Measurements from ENCODE around the gene ZFYVE28.

- TF ChIP-seq, protein P1, sequence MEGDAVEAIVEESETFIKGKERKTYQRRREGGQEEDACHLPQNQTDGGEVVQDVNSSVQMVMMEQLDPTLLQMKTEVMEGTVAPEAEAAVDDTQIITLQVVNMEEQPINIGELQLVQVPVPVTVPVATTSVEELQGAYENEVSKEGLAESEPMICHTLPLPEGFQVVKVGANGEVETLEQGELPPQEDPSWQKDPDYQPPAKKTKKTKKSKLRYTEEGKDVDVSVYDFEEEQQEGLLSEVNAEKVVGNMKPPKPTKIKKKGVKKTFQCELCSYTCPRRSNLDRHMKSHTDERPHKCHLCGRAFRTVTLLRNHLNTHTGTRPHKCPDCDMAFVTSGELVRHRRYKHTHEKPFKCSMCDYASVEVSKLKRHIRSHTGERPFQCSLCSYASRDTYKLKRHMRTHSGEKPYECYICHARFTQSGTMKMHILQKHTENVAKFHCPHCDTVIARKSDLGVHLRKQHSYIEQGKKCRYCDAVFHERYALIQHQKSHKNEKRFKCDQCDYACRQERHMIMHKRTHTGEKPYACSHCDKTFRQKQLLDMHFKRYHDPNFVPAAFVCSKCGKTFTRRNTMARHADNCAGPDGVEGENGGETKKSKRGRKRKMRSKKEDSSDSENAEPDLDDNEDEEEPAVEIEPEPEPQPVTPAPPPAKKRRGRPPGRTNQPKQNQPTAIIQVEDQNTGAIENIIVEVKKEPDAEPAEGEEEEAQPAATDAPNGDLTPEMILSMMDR (IDR thresholded peaks at IDR 0.05), result no peak
- no peak for TF ChIP-seq EP300 (IDR thresholded peaks at IDR 0.05)
- TF ChIP-seq POLR2AphosphoS5 (IDR thresholded peaks at IDR 0.05), result no peak
Observed at GRCh38 chr4:2461246-2461960, 43.0 kb upstream of the ZFYVE28 start.

All from stomach (tissue), 4 donors.